ENCODE results near the gene TTC7B.

The TTC7B gene

DNA sequence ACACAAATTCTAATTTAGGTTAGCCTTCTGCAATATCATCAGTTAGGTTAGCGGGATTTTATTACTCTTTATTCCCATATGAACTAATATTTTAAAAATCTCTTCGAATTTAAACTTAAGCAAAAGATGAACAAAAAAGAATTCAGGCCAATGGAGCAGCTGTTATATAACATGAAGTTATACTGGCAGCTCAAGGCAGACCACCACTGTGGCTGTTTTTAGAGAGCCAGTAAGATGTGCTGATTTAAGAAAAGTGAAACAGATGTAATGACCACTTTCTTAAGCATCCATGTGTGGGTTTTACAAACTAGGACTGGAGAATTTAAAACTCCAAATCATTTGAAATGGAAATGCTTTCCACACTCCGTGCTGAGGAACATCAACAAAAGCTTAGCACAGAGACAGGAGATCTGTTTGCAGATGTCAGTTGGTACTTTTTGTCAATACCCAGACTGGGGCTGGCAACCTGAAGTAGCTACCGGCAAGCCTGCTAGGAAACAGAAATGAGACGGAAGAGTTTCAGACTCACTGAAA, 164.9 kb downstream of the TTC7B start:
- no peak for DNase-seq
- Mint-ChIP-seq H3K4me3 (no peak overlapping the region), H3K9me3 (no peaks in the 10 kb centered on the region), H3K4me1 (no peaks in the 10 kb centered on the region), H3K27ac (no peak overlapping the region), H3K36me3 (ENCODE audit: low read depth) (peaks cover 26% of the 10 kb centered on the region), H3K27me3 (ENCODE audit: low read depth, poor library complexity) (peaks cover 4% of the 10 kb centered on the region)
- TF ChIP-seq, protein P1, sequence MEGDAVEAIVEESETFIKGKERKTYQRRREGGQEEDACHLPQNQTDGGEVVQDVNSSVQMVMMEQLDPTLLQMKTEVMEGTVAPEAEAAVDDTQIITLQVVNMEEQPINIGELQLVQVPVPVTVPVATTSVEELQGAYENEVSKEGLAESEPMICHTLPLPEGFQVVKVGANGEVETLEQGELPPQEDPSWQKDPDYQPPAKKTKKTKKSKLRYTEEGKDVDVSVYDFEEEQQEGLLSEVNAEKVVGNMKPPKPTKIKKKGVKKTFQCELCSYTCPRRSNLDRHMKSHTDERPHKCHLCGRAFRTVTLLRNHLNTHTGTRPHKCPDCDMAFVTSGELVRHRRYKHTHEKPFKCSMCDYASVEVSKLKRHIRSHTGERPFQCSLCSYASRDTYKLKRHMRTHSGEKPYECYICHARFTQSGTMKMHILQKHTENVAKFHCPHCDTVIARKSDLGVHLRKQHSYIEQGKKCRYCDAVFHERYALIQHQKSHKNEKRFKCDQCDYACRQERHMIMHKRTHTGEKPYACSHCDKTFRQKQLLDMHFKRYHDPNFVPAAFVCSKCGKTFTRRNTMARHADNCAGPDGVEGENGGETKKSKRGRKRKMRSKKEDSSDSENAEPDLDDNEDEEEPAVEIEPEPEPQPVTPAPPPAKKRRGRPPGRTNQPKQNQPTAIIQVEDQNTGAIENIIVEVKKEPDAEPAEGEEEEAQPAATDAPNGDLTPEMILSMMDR (IDR thresholded peaks at IDR 0.05): no peak

DNA sequence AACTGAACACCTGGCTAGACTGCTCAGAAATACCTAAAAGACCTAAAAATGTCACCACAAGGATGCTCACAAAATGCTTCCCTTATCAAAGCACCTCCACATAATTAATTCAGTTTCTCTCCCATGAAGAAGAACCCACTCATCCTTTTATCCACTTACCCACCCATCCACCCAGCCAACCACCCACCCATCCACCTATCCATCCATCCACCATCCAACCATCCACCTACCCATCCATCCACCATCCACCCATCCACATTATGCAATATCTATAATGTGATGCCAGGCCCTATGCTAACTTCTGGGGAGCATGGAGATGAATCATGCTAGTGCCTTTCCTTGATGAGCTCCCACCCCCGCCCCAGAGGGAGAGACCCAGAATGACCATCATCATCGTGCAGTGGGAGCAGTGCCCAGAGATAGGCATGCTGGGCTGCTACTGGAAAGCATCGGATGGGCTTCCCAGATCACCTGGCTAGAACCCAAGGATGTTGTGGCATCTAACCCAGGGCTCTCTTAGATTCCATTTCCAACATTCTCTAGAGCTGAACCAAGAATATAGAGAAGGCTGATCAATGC, 166.6 kb downstream of the TTC7B start:
- Mint-ChIP-seq H3K4me3 (no peak overlapping the region), H3K27me3 (ENCODE audit: low read depth, poor library complexity) (peaks cover 4% of the 10 kb centered on the region), H3K9me3 (no peaks in the 10 kb centered on the region), H3K27ac (no peak overlapping the region), H3K36me3 (ENCODE audit: low read depth) (peaks cover 29% of the 10 kb centered on the region), H3K4me1 (no peaks in the 10 kb centered on the region)
- no peak for DNase-seq
- TF ChIP-seq, protein P1 (IDR thresholded peaks at IDR 0.05): no peak

DNA sequence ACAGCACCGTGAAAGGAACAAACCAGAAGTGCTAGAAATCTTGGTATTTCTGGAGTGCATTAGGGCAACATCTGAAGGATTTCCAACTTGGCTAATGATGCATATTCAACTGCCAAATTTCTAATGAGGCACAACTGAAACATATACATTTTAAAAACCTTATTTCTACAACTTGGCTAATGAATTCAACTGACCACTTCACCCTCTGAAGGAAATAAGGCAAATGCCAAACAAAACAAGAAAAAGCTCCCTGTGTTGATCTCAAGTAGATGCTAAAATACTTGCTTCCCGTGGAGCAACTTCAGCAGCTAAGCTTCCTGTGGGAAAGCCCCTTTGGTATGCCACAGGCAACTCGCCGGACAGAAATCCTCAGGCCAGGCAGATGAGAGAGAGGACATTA, 167.1 kb downstream of the TTC7B start:
- H3K4me1 Mint-ChIP-seq: no peaks in the 10 kb centered on the region
- peaks cover 4% of the 10 kb centered on the region for H3K27me3 Mint-ChIP-seq (ENCODE audit: low read depth, poor library complexity)
- no peak for DNase-seq
- TF ChIP-seq, protein P1 (IDR thresholded peaks at IDR 0.05): no peak
- no peak overlapping the region for H3K27ac Mint-ChIP-seq
- H3K4me3 Mint-ChIP-seq: no peak overlapping the region
- H3K36me3 Mint-ChIP-seq (ENCODE audit: low read depth): peaks cover 34% of the 10 kb centered on the region
- H3K9me3 Mint-ChIP-seq: no peaks in the 10 kb centered on the region

DNA sequence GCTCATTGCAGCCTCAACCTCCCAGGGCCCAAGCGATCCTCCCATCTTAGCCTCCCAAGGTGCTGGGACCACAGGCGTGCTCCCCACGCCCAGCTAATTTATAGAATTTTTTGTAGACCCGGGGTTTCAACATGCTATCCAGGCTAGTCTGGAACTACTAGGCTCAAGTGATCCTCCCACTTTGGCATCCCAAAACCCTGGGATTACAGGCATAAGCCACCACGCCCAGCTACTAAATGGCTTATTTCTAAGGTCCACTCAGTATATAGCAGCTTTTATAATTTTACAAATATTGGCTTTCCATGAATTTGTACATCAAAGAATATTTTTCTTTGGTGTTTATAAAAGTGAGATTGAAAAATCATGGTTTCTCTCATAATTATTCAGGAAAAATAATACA, 167.8 kb downstream of the TTC7B start:
- Mint-ChIP-seq H3K4me3 (no peak overlapping the region), H3K27ac (no peak overlapping the region), H3K27me3 (ENCODE audit: low read depth, poor library complexity) (peaks cover 4% of the 10 kb centered on the region), H3K4me1 (no peaks in the 10 kb centered on the region), H3K9me3 (no peaks in the 10 kb centered on the region), H3K36me3 (ENCODE audit: low read depth) (peaks cover 39% of the 10 kb centered on the region)
- TF ChIP-seq, protein P1 (IDR thresholded peaks at IDR 0.05): no peak
- no peak for DNase-seq

DNA sequence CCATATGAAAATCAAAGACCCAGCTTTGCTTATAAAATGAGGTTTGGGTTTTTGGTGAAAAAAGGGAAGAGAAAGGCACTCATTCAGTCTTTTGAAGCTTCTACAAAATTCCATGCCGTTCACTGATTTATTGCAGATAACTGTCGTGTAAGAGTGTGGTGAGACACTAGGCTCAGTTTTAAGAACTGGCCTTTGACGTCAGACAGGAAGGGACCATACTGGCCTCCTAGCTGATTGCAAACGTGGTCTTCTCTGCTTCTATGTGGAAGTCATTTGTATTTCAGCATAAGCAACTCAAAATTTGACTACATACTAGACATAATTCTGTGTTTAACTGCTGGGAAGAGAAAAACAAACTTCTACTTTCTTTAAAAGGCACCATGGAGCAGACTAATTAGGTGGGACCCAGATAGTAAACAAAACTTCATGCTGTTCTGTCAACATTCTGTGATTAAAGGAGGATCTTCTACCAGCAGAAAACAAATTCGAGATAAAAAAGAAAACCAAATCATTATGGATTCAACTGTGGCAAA, 168.7 kb downstream of the TTC7B start:
- Mint-ChIP-seq H3K27ac (no peak overlapping the region), H3K9me3 (no peaks in the 10 kb centered on the region), H3K27me3 (ENCODE audit: low read depth, poor library complexity) (peaks cover 4% of the 10 kb centered on the region), H3K4me3 (no peak overlapping the region), H3K4me1 (peaks cover 2% of the 10 kb centered on the region), H3K36me3 (ENCODE audit: low read depth) (peaks cover 37% of the 10 kb centered on the region)
- no peak for DNase-seq
- TF ChIP-seq, protein P1 (IDR thresholded peaks at IDR 0.05): no peak
